HG03575 (cell line): ENCODE measurements around the gene HLA-G.

Experiments used
- ATAC-seq: cut with Tn5 transposase; IDR thresholded peaks from one replicate; pipeline ENCODE4 v1.9.1; 2021; ENCODE audit not compliant: unreplicated experiment, insufficient number of reproducible peaks, low FRiP score; ENCODE audit errors: extremely low read depth

HLA-G gene

GRCh38 chr6:29814379-29815117 lies 13.1 kb upstream of the HLA-G start:
- ATAC-seq: no peak

GRCh38 chr6:29815118-29815750 lies 12.4 kb upstream of the HLA-G start:
- ATAC-seq: no peak

- ATAC-seq: no peak
These were observed 11.6 kb upstream of the HLA-G start for GRCh38 chr6:29816030-29816429.

GRCh38 chr6:29818892-29819291 lies 8.7 kb upstream of the HLA-G start:
- no peak for ATAC-seq

GRCh38 chr6:29824144-29824543 lies 3.5 kb upstream of the HLA-G start:
- no peak for ATAC-seq

GRCh38 chr6:29825848-29826247 lies 1.8 kb upstream of the HLA-G start:
- ATAC-seq: no peak

- no peak for ATAC-seq
These were observed 1.4 kb upstream of the HLA-G start for GRCh38 chr6:29826271-29826670.

- no peak for ATAC-seq
These were observed 809 bp downstream of the HLA-G start for GRCh38 chr6:29828471-29828797.

GRCh38 chr6:29829766-29830165 lies 2.1 kb downstream of the HLA-G start:
- no peak for ATAC-seq

GRCh38 chr6:29830409-29830808 lies 2.8 kb downstream of the HLA-G start:
- no peak for ATAC-seq

- no peak for ATAC-seq
These were observed 4.2 kb downstream of the HLA-G start for GRCh38 chr6:29831776-29832175.

GRCh38 chr6:29834564-29835436 lies 7.2 kb downstream of the HLA-G start:
- ATAC-seq: no peak

GRCh38 chr6:29839917-29840316 lies 12.3 kb downstream of the HLA-G start:
- ATAC-seq: no peak

- ATAC-seq: no peak
These were observed 13.4 kb downstream of the HLA-G start for GRCh38 chr6:29841030-29841429.

GRCh38 chr6:29845405-29846006 lies 17.9 kb downstream of the HLA-G start:
- no peak for ATAC-seq

GRCh38 chr6:29847871-29848630 lies 20.4 kb downstream of the HLA-G start:
- no peak for ATAC-seq

- no peak for ATAC-seq
These were observed 22.5 kb downstream of the HLA-G start for GRCh38 chr6:29850011-29850553.

GRCh38 chr6:29851190-29851589 lies 23.6 kb downstream of the HLA-G start:
- no peak for ATAC-seq

GRCh38 chr6:29853245-29853644 lies 25.6 kb downstream of the HLA-G start:
- no peak for ATAC-seq
